Measurements from ENCODE around the gene SORBS1.
"Not testable (repeated sequence)": the region's sequence is repeated elsewhere in the genome, so short reads cannot be mapped to it uniquely, and the experiment has no call there.

Gene SORBS1

GRCh38 chr10:95352684-95353083 is 208.5 kb downstream of the SORBS1 start:
- TF ChIP-seq CTCF (conservative IDR thresholded peaks at IDR 0.05): no peak
- no peak overlapping the region for H3K27ac ChIP-seq

GRCh38 chr10:95350830-95351228 is 210.3 kb downstream of the SORBS1 start:
- no peak overlapping the region for H3K27ac ChIP-seq
- TF ChIP-seq CTCF (conservative IDR thresholded peaks at IDR 0.05): no peak

- TF ChIP-seq CTCF (conservative IDR thresholded peaks at IDR 0.05): no peak
- no peak overlapping the region for H3K27ac ChIP-seq
Observed at GRCh38 chr10:95350219-95350829, 210.8 kb downstream of the SORBS1 start.

GRCh38 chr10:95347402-95347766 is 213.8 kb downstream of the SORBS1 start:
- not testable (repeated sequence) for H3K27ac ChIP-seq

- TF ChIP-seq CTCF (conservative IDR thresholded peaks at IDR 0.05): no peak
- no peak overlapping the region for H3K27ac ChIP-seq
Observed at GRCh38 chr10:95346715-95347401, 214.3 kb downstream of the SORBS1 start.

GRCh38 chr10:95343573-95343972 is 217.6 kb downstream of the SORBS1 start:
- no peak for TF ChIP-seq CTCF (conservative IDR thresholded peaks at IDR 0.05)
- no peak overlapping the region for H3K27ac ChIP-seq

- no peak overlapping the region for H3K27ac ChIP-seq
- TF ChIP-seq CTCF (conservative IDR thresholded peaks at IDR 0.05): no peak
Observed at GRCh38 chr10:95341716-95342130, 219.4 kb downstream of the SORBS1 start.

- no peak overlapping the region for H3K27ac ChIP-seq
- TF ChIP-seq CTCF (conservative IDR thresholded peaks at IDR 0.05): no peak
Observed at GRCh38 chr10:95339863-95340262, 221.3 kb downstream of the SORBS1 start.
